SK-N-SH (cell line): ENCODE results near the gene HECTD4.

Source experiments
- CHD2 ChIP-seq: fragments of 150-350 bp; IDR thresholded peaks from 2 replicates; pipeline ENCODE4 v1.6.1; 2018; ENCODE audit warnings: low read length; ENCODE audit not compliant: partially characterized antibody
- EP300 ChIP-seq, 2 experiments: IDR thresholded peaks; 2 replicates each; pipeline versions ENCODE4 v1.4.0 to v1.6.1; 2012; ENCODE audit warnings: borderline replicate concordance in 1 of 2, low read depth in 1 of 2, low read length in 1 of 2
- FOSL2 ChIP-seq: IDR thresholded peaks from 2 replicates; pipeline ENCODE4 v1.4.0; 2012; ENCODE audit warnings: low read depth, mild to moderate bottlenecking, moderate library complexity, borderline replicate concordance
- RAD21 ChIP-seq: IDR thresholded peaks from 2 replicates; pipeline ENCODE4 v1.6.1; 2012; ENCODE audit warnings: mild to moderate bottlenecking, low read length
- RCOR1 ChIP-seq: fragments of 150-350 bp; IDR thresholded peaks from 2 replicates; pipeline ENCODE4 v1.6.1; 2017; ENCODE audit warnings: antibody characterized with exemption, low read length
- RXRA ChIP-seq: IDR thresholded peaks from 2 replicates; pipeline ENCODE4 v1.4.0; 2012; ENCODE audit warnings: low read depth, mild to moderate bottlenecking, borderline replicate concordance
- SIN3A ChIP-seq: IDR thresholded peaks from 2 replicates; pipeline ENCODE4 v1.6.1; 2012; ENCODE audit warnings: low read depth, mild to moderate bottlenecking, low read length, moderate library complexity, borderline replicate concordance
- TCF12 ChIP-seq: IDR thresholded peaks from 2 replicates; pipeline ENCODE4 v1.4.0; 2012
- TF ChIP-seq, protein P1 (sequence below): fragments of 200-600 bp; sonication (generic); IDR thresholded peaks from 2 replicates; pipeline ENCODE4 v1.6.1; 2017; ENCODE audit warnings: antibody characterized with exemption, mild to moderate bottlenecking, moderate library complexity
- TF ChIP-seq, protein P2 (sequence below): IDR thresholded peaks from 2 replicates; pipeline ENCODE4 v1.4.0; 2012; ENCODE audit warnings: low read depth, borderline replicate concordance
- TF ChIP-seq, protein P3 (sequence below): IDR thresholded peaks from 2 replicates; pipeline ENCODE4 v1.4.0; 2012; ENCODE audit warnings: low read depth
- TF ChIP-seq, protein P4 (sequence below): IDR thresholded peaks from 2 replicates; pipeline ENCODE4; 2012

DNA sequence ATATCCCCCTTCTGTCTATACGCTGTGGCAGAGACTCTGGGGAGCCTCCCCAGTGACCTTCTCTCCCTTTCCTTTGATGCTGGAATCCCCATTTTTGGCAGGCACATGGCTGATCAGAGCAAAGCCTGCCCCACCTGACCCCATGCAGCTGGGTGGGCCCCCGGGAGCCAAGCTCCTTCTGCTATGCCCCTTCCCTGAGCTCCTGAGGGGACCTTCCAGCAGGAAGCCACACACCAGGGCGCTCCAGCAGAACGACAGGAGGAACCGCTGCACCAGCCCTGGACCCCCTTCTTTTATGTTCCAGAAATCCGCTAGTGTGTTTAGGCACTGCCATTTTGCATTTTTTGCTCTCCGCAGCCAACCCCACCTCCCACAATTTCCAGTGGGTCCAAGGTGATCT, 212.3 kb downstream of the HECTD4 start:
- TF ChIP-seq, protein P1, sequence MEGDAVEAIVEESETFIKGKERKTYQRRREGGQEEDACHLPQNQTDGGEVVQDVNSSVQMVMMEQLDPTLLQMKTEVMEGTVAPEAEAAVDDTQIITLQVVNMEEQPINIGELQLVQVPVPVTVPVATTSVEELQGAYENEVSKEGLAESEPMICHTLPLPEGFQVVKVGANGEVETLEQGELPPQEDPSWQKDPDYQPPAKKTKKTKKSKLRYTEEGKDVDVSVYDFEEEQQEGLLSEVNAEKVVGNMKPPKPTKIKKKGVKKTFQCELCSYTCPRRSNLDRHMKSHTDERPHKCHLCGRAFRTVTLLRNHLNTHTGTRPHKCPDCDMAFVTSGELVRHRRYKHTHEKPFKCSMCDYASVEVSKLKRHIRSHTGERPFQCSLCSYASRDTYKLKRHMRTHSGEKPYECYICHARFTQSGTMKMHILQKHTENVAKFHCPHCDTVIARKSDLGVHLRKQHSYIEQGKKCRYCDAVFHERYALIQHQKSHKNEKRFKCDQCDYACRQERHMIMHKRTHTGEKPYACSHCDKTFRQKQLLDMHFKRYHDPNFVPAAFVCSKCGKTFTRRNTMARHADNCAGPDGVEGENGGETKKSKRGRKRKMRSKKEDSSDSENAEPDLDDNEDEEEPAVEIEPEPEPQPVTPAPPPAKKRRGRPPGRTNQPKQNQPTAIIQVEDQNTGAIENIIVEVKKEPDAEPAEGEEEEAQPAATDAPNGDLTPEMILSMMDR = no peak
- TF ChIP-seq, protein P2, sequence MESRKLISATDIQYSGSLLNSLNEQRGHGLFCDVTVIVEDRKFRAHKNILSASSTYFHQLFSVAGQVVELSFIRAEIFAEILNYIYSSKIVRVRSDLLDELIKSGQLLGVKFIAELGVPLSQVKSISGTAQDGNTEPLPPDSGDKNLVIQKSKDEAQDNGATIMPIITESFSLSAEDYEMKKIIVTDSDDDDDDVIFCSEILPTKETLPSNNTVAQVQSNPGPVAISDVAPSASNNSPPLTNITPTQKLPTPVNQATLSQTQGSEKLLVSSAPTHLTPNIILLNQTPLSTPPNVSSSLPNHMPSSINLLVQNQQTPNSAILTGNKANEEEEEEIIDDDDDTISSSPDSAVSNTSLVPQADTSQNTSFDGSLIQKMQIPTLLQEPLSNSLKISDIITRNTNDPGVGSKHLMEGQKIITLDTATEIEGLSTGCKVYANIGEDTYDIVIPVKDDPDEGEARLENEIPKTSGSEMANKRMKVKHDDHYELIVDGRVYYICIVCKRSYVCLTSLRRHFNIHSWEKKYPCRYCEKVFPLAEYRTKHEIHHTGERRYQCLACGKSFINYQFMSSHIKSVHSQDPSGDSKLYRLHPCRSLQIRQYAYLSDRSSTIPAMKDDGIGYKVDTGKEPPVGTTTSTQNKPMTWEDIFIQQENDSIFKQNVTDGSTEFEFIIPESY = no peak
- TF ChIP-seq SIN3A (no peak), CHD2 (no peak), RXRA (no peak), RCOR1 (no peak), EP300 (IDR thresholded peaks at IDR 0.05; ENCODE audit: borderline replicate concordance in 1 of 2, low read depth in 1 of 2, low read length in 1 of 2) (no peak), RAD21 (no peak), TCF12 (no peak), FOSL2 (no peak)
- TF ChIP-seq, protein P3, sequence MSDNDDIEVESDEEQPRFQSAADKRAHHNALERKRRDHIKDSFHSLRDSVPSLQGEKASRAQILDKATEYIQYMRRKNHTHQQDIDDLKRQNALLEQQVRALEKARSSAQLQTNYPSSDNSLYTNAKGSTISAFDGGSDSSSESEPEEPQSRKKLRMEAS = no peak
- TF ChIP-seq, protein P4, sequence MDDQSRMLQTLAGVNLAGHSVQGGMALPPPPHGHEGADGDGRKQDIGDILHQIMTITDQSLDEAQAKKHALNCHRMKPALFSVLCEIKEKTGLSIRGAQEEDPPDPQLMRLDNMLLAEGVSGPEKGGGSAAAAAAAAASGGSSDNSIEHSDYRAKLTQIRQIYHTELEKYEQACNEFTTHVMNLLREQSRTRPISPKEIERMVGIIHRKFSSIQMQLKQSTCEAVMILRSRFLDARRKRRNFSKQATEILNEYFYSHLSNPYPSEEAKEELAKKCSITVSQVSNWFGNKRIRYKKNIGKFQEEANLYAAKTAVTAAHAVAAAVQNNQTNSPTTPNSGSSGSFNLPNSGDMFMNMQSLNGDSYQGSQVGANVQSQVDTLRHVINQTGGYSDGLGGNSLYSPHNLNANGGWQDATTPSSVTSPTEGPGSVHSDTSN = no peak
